Renal cortex interstitium (tissue), 15 donors: ENCODE data around the gene SNX20. TPM values are rescaled to one million over a fixed set of nuclear protein-coding genes. Genes with fewer than 3 reads are reported as not detected.

Experiments used
- DNase-seq, 11 donors: peaks; one replicate each; pipeline ENCODE4 v3.0.0-alpha.2; 2013; ENCODE audit warnings: low read depth in 9 of 11, low spot score in 4 of 11; ENCODE audit errors: extremely low read depth in 1 of 11
- long read RNA-seq, 16 experiments: transcript quantifications; one replicate each; lab custom pipeline, GENCODE V29; 2026
- polyA plus RNA-seq, 3 donors: library from polyadenylated mRNA; unstranded; fragments of 120-200 nt; gene quantifications; one replicate each; pipeline ENCODE4 v1.2.1, GENCODE V29; 2013; ENCODE audit not compliant: insufficient read length in 3 of 3

SNX20 gene
- polyA plus RNA-seq = under 1 TPM; 0.36 to 0.85 (median 0.47) TPM
- long read RNA-seq, donor 1 = 0 reads
- long read RNA-seq, donor 2 = 0 reads
- long read RNA-seq, donor 3 = 0 reads
- long read RNA-seq, donor 4 = 0 reads
- long read RNA-seq, donor 5 = 0 reads
- long read RNA-seq, donor 6 = 0 reads
- long read RNA-seq, donor 7, partial matches to known transcripts = 0 of 1 reads
- long read RNA-seq, donor 7, other reads (novel, unspliced or antisense) = 0 of 1 reads
- long read RNA-seq, donor 8 = 0 reads
- long read RNA-seq, donor 9 = 0 reads
- long read RNA-seq, donor 10 = 0 reads
- long read RNA-seq, donor 11 = 0 reads
- long read RNA-seq, donor 12 = 0 reads
- long read RNA-seq, donor 13 = 0 reads
- long read RNA-seq, donor 14 = 0 reads
- long read RNA-seq, donor 15 = 0 reads
- long read RNA-seq, donor 16 = 0 reads

GRCh38 chr16:50681021-50681885, at the start of gene SNX20:
TSS of gene SNX20 (minus strand) at chr16:50681312. CDS start at chr16:50677526, 3,786 bp downstream.
- DNase-seq = no peak

DNA sequence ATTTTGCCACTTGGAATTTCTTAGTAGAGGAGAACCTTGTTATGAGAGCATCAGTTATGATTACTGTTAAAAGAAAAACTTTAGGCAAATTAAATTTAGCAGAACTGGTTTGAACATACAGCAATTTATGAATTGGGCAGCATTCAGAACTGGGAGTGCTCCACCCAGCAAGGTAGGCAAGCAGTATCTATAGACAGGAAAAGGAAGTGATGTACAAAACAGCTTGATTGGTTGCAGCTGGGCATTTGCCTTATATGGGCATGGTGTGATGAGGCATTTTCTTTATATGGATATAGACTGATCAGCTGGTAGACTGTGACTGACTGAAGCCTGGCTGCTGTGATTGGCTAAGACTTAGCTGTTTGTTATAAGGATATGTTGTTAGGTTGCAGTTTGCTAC, 43.2 kb upstream of the SNX20 start:
- no peak for DNase-seq

- no peak for DNase-seq
Measured at GRCh38 chr16:50722960-50723359, 41.8 kb upstream of the SNX20 start.

GRCh38 chr16:50722405-50722737, 41.3 kb upstream of the SNX20 start:
- DNase-seq = no peak

GRCh38 chr16:50721549-50722404, 40.7 kb upstream of the SNX20 start:
- no peak for DNase-seq

GRCh38 chr16:50719401-50720337, 38.6 kb upstream of the SNX20 start:
- no peak for DNase-seq

- no peak for DNase-seq
Measured at GRCh38 chr16:50718761-50719400, 37.8 kb upstream of the SNX20 start.

- DNase-seq = no peak
Measured at GRCh38 chr16:50718061-50718760, 37.1 kb upstream of the SNX20 start.

- no peak for DNase-seq
Measured at GRCh38 chr16:50717494-50717893, 36.4 kb upstream of the SNX20 start.

DNA sequence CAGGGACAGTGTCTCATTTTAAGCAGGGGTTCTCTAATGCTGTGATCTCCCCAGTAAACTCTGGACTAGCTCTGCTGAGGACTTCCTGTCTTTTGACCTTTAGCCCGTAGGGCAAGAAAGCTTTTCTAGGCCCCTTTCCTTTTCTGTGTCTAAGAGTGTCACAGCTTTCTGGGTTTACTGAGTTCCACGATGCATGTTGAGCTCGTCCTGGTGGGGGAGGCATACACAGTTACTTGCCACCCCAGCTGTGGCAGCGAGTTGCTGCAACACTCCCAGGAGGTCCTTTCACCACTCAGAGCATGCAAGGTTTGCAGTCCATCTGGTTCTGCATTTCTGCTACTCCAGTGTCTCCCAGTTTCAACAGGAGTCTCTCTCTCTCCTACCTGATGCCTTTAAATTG, 36.0 kb upstream of the SNX20 start:
- DNase-seq = no peak

DNA sequence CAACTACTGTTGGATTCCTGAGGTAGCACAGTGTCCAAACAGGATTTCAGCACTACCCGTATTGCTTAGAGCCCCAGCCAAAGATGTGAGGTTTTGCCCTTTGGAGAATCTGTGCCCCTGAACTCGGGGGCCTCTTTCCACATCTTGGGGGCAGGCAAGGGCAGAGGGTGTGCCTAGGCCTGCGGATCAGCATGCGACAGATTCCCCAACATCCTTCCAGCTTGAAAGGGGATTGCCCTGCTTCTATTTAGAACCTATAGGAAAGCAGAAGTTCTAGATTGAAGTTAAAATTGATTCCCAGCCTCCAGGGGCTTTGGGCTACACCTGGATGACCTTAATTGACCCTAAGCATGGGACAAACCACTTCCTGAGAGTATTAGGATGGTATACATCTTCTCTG, 31.8 kb upstream of the SNX20 start:
- no peak for DNase-seq

DNA sequence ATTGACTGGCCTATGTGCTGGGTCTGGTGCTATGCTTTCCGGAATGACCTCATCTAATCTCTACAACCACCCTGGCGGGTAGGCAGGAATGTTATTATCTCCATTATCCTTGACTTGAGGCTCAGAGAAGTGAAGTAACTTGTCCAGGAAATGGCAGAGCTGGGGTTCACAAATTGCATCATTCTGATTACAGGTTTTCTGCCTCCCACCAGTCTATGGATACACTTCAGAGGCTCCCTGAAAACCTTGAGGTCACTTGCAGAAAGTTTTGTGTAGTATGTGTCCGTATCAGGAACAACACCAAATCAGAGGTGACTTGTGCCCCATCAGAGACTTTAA, 31.4 kb upstream of the SNX20 start:
- no peak for DNase-seq

GRCh38 chr16:50711862-50712559, 30.9 kb upstream of the SNX20 start:
- DNase-seq = no peak

GRCh38 chr16:50711040-50711439, 29.9 kb upstream of the SNX20 start:
- DNase-seq = no peak

GRCh38 chr16:50709980-50710379, 28.9 kb upstream of the SNX20 start:
- DNase-seq = no peak

GRCh38 chr16:50709061-50709684, 28.1 kb upstream of the SNX20 start:
- no peak for DNase-seq
